Endodermal cell (in vitro differentiated cells): Measurements from ENCODE around the gene OIP5. TPM values are rescaled to one million over a fixed set of nuclear protein-coding genes. Genes with fewer than 3 reads are reported as not detected.

Source experiments
- DNase-seq: peaks from one replicate; pipeline ENCODE4 v3.0.0-alpha.2; 2017
- H3K27ac ChIP-seq: 2 replicates; pipeline ENCODE4 v1.5.1; 2013; ENCODE audit warnings: mild to moderate bottlenecking, low read depth, low read length, moderate library complexity
- H3K27me3 ChIP-seq: 2 replicates; pipeline ENCODE4 v1.6.1; 2013; ENCODE audit warnings: mild to moderate bottlenecking, low read length, moderate library complexity; ENCODE audit not compliant: insufficient read depth, control insufficient read depth, poor library complexity, severe bottlenecking
- H3K36me3 ChIP-seq: 2 replicates; pipeline ENCODE4 v1.7.0; 2013; ENCODE audit warnings: mild to moderate bottlenecking, low read length, moderate library complexity; ENCODE audit not compliant: control insufficient read depth, insufficient read depth
- H3K4me1 ChIP-seq: one replicate; pipeline ENCODE4 v1.7.0; 2013; ENCODE audit warnings: low read length; ENCODE audit not compliant: control insufficient read depth, insufficient read depth
- H3K4me3 ChIP-seq: 2 replicates; pipeline ENCODE4 v1.5.1; 2013; ENCODE audit warnings: mild to moderate bottlenecking, low read length, moderate library complexity
- H3K9ac ChIP-seq: 2 replicates; pipeline ENCODE4 v1.6.1; 2013; ENCODE audit warnings: mild to moderate bottlenecking, low read length, moderate library complexity; ENCODE audit not compliant: poor library complexity, severe bottlenecking; ENCODE audit errors: extremely low read depth
- H3K9me3 ChIP-seq: 2 replicates; pipeline ENCODE4 v1.6.1; 2013; ENCODE audit warnings: mild to moderate bottlenecking, low read length, moderate library complexity; ENCODE audit not compliant: control insufficient read depth
- H3K27ac Mint-ChIP-seq: 2 replicates; pipeline ENCODE4 v1.8.0; 2020; ENCODE audit warnings: mixed read lengths
- H3K27me3 Mint-ChIP-seq: 2 replicates; pipeline ENCODE4 v1.8.0; 2021; ENCODE audit warnings: mild to moderate bottlenecking, mixed read lengths; ENCODE audit not compliant: insufficient read depth
- H3K36me3 Mint-ChIP-seq: 2 replicates; pipeline ENCODE4 v1.8.0; 2020; ENCODE audit warnings: low read depth, mixed read lengths
- H3K4me1 Mint-ChIP-seq: 2 replicates; pipeline ENCODE4 v1.8.0; 2020; ENCODE audit warnings: mixed read lengths
- H3K4me3 Mint-ChIP-seq: 2 replicates; pipeline ENCODE4 v1.8.0; 2020; ENCODE audit warnings: mild to moderate bottlenecking, moderate library complexity, mixed read lengths
- H3K9me3 Mint-ChIP-seq: 2 replicates; pipeline ENCODE4 v1.8.0; 2020; ENCODE audit warnings: mild to moderate bottlenecking, mixed read lengths
- CTCF ChIP-seq: fragments of 200-600 bp; sonication (generic); conservative IDR thresholded peaks from 2 replicates; pipeline ENCODE4 v1.5.0; 2021; ENCODE audit warnings: antibody characterized with exemption, mild to moderate bottlenecking
- WGBS, 2 experiments: methylation state at CpG; one replicate each; pipeline versions ENCODE4 v1.1.5 to v1.1.7; 2013; ENCODE audit warnings: missing lambda C conversion rate in 2 of 2, mixed read lengths in 1 of 2; ENCODE audit not compliant: insufficient coverage in 1 of 2, insufficient read length in 1 of 2; 5-methylcytosine and 5-hydroxymethylcytosine counted together
- total RNA-seq, 2 donors: library from RNA; stranded (reverse); fragmentation: NEBNext Ultra II Directional in 1 of 2; extraction: Animal tissue kit (Norgen Biotek cat#: 25700) in 1 of 2; gene quantifications; 2 replicates in 1 of 2; 3 replicates in 1 of 2; pipeline ENCODE4 v1.2.1, GENCODE V29; 2021

Gene OIP5
- total RNA-seq, 2 donors from 2014 or later: 18.9 to 22.9 TPM

- peaks cover 85% of the 10 kb centered on the region for H3K36me3 ChIP-seq
- H3K27me3 Mint-ChIP-seq: no peaks in the 10 kb centered on the region
- H3K9ac ChIP-seq: no peak overlapping the region
- WGBS, 2 experiments: 95 to 98% methylated on average over 6 to 7 of the region's 10 CpGs
- no peak overlapping the region for H3K27ac Mint-ChIP-seq
- no peaks in the 10 kb centered on the region for H3K4me1 ChIP-seq
- H3K9me3 ChIP-seq: no peaks in the 10 kb centered on the region
- H3K36me3 Mint-ChIP-seq: peaks cover 78% of the 10 kb centered on the region
- no peak overlapping the region for H3K4me3 Mint-ChIP-seq
- TF ChIP-seq CTCF: no peak
- no peak overlapping the region for H3K4me3 ChIP-seq
- no peaks in the 10 kb centered on the region for H3K27me3 ChIP-seq
- DNase-seq: no peak
- H3K27ac ChIP-seq: no peak overlapping the region
- no peaks in the 10 kb centered on the region for H3K4me1 Mint-ChIP-seq
- no peaks in the 10 kb centered on the region for H3K9me3 Mint-ChIP-seq
Measured at GRCh38 chr15:41354371-41354770, 22.0 kb upstream of the OIP5 start.

GRCh38 chr15:41350057-41350717, 17.8 kb upstream of the OIP5 start:
- Histone ChIP-seq H3K27me3 (no peaks in the 10 kb centered on the region), H3K9me3 (no peaks in the 10 kb centered on the region), H3K9ac (no peak overlapping the region), H3K27ac (no peak overlapping the region), H3K4me1 (no peaks in the 10 kb centered on the region), H3K4me3 (no peak overlapping the region), H3K36me3 (peaks cover 78% of the 10 kb centered on the region)
- H3K9me3 Mint-ChIP-seq: no peaks in the 10 kb centered on the region
- WGBS, 2 experiments: 94 to 96% methylated on average over 8 to 10 of the region's 10 CpGs
- no peaks in the 10 kb centered on the region for H3K4me1 Mint-ChIP-seq
- peaks cover 74% of the 10 kb centered on the region for H3K36me3 Mint-ChIP-seq
- TF ChIP-seq CTCF: no peak
- H3K4me3 Mint-ChIP-seq: no peak overlapping the region
- H3K27ac Mint-ChIP-seq: no peak overlapping the region
- DNase-seq: no peak
- H3K27me3 Mint-ChIP-seq: no peaks in the 10 kb centered on the region

GRCh38 chr15:41347236-41347635, 14.8 kb upstream of the OIP5 start:
- peaks cover 81% of the 10 kb centered on the region for H3K36me3 Mint-ChIP-seq
- no peak overlapping the region for H3K27ac ChIP-seq

More at GRCh38 chr15:41347236-41347635, 14.8 kb upstream of the OIP5 start:
- no peaks in the 10 kb centered on the region for H3K9me3 Mint-ChIP-seq
- H3K9ac ChIP-seq: no peak overlapping the region
- no peaks in the 10 kb centered on the region for H3K4me1 Mint-ChIP-seq
- no peaks in the 10 kb centered on the region for H3K4me1 ChIP-seq
- TF ChIP-seq CTCF: no peak
- H3K27me3 ChIP-seq: no peaks in the 10 kb centered on the region
- WGBS, 2 experiments: 99 to 100% methylated on average over 2 to 5 of the region's 5 CpGs
- peaks cover 83% of the 10 kb centered on the region for H3K36me3 ChIP-seq
- H3K4me3 Mint-ChIP-seq: no peak overlapping the region
- no peak for DNase-seq
- no peaks in the 10 kb centered on the region for H3K9me3 ChIP-seq
- no peak overlapping the region for H3K4me3 ChIP-seq
- H3K27me3 Mint-ChIP-seq: no peaks in the 10 kb centered on the region
- no peak overlapping the region for H3K27ac Mint-ChIP-seq
